Activated naive CD4-positive, alpha-beta T cell treated with anti-CD3 and anti-CD28 coated beads for 36 hours (primary cell): Measurements from ENCODE around the gene GABRG3. TPM values are rescaled to one million over a fixed set of nuclear protein-coding genes. Genes with fewer than 3 reads are reported as not detected.
"Not testable (repeated sequence)": the region's sequence is repeated elsewhere in the genome, so short reads cannot be mapped to it uniquely, and the experiment has no call there.

Experiments used
- CTCF ChIA-PET: fragments of 350-600 bp; sonication (Branson Sonifier 250); formaldehyde crosslinking; loops from one replicate; lab custom pipeline; 2021; ENCODE audit warnings: antibody characterized with exemption; lab: Charles Lee
- DNase-seq: peaks from one replicate; pipeline ENCODE4 v3.0.0-alpha.2; 2020
- H3K27ac Mint-ChIP-seq: one replicate; pipeline ENCODE4 v1.8.0; 2021; ENCODE audit warnings: mild to moderate bottlenecking, mixed read lengths
- H3K27me3 Mint-ChIP-seq: one replicate; pipeline ENCODE4 v1.8.0; 2021; ENCODE audit warnings: low read depth, mixed read lengths
- H3K36me3 Mint-ChIP-seq: one replicate; pipeline ENCODE4 v1.8.0; 2021; ENCODE audit warnings: low read depth, mixed read lengths
- H3K4me1 Mint-ChIP-seq: one replicate; pipeline ENCODE4 v1.8.0; 2021; ENCODE audit warnings: low read depth, mixed read lengths
- H3K4me3 Mint-ChIP-seq: one replicate; pipeline ENCODE4 v1.8.0; 2021; ENCODE audit warnings: mild to moderate bottlenecking, moderate library complexity, mixed read lengths
- H3K9me3 Mint-ChIP-seq: one replicate; pipeline ENCODE4 v1.8.0; 2021; ENCODE audit warnings: mixed read lengths
- intact Hi-C: fragments of 100-400 bp; cut with micrococcal nuclease; formaldehyde crosslinking; loops from one replicate; pipeline ENCODE4 v1.15.1; 2023
- total RNA-seq, 2 experiments: library from RNA; stranded (reverse); gene quantifications; one replicate each; pipeline ENCODE4 v1.2.3, GENCODE V29; 2021

The GABRG3 gene
- total RNA-seq, 2 experiments from 2014 or later: not detected

- no peaks in the 10 kb centered on the region for H3K36me3 Mint-ChIP-seq
- H3K4me1 Mint-ChIP-seq: no peaks in the 10 kb centered on the region
- intact Hi-C loops: no loop called here
- H3K4me3 Mint-ChIP-seq: no peak overlapping the region
- H3K9me3 Mint-ChIP-seq: peaks cover 12% of the 10 kb centered on the region
- no peak overlapping the region for H3K27ac Mint-ChIP-seq
- CTCF ChIA-PET: no interaction called here
- DNase-seq: no peak
- H3K27me3 Mint-ChIP-seq: no peaks in the 10 kb centered on the region
These were observed 16.6 kb upstream of the GABRG3 start for GRCh38 chr15:26954403-26954802.

GRCh38 chr15:26967719-26968269 lies 3.2 kb upstream of the GABRG3 start:
- intact Hi-C loops: no loop called here
- Mint-ChIP-seq H3K4me1 (no peaks in the 10 kb centered on the region), H3K4me3 (no peak overlapping the region), H3K27ac (no peak overlapping the region), H3K9me3 (peaks cover 2% of the 10 kb centered on the region), H3K36me3 (peaks cover 1% of the 10 kb centered on the region), H3K27me3 (peaks cover 36% of the 10 kb centered on the region)
- CTCF ChIA-PET: no interaction called here
- no peak for DNase-seq

GRCh38 chr15:26968806-26969205 lies 2.2 kb upstream of the GABRG3 start:
- peaks cover 2% of the 10 kb centered on the region for H3K9me3 Mint-ChIP-seq

GRCh38 chr15:26971271-26972018 lies 464 bp downstream of the GABRG3 start:
- Mint-ChIP-seq H3K4me3 (no peak overlapping the region), H3K27ac (no peak overlapping the region)
- CTCF ChIA-PET: no interaction called here

More at GRCh38 chr15:26968806-26969205, 2.2 kb upstream of the GABRG3 start:
- Mint-ChIP-seq H3K27me3 (peaks cover 40% of the 10 kb centered on the region), H3K4me1 (no peaks in the 10 kb centered on the region), H3K36me3 (peaks cover 1% of the 10 kb centered on the region), H3K27ac (no peak overlapping the region), H3K4me3 (no peak overlapping the region)
- DNase-seq: no peak
- intact Hi-C loops: no loop called here
- CTCF ChIA-PET: no interaction called here

GRCh38 chr15:26972636-26973035 lies 1.7 kb downstream of the GABRG3 start:
- DNase-seq: no peak
- H3K27me3 Mint-ChIP-seq: peaks cover 34% of the 10 kb centered on the region
- CTCF ChIA-PET: no interaction called here

More at GRCh38 chr15:26971271-26972018, 464 bp downstream of the GABRG3 start:
- intact Hi-C loops: no loop called here
- Mint-ChIP-seq H3K27me3 (peaks cover 34% of the 10 kb centered on the region), H3K36me3 (peaks cover 1% of the 10 kb centered on the region), H3K9me3 (peaks cover 2% of the 10 kb centered on the region), H3K4me1 (no peaks in the 10 kb centered on the region)
- no peak for DNase-seq

GRCh38 chr15:26974120-26974780 lies 3.3 kb downstream of the GABRG3 start:
- H3K9me3 Mint-ChIP-seq: no peaks in the 10 kb centered on the region
- no peak overlapping the region for H3K4me3 Mint-ChIP-seq
- peaks cover 1% of the 10 kb centered on the region for H3K36me3 Mint-ChIP-seq
- no peaks in the 10 kb centered on the region for H3K4me1 Mint-ChIP-seq
- H3K27ac Mint-ChIP-seq: no peak overlapping the region
- no peak for DNase-seq
- intact Hi-C loops: no loop called here
- H3K27me3 Mint-ChIP-seq: peaks cover 27% of the 10 kb centered on the region
- CTCF ChIA-PET: interaction anchor here (0.5 to 1.2 kb wide), 4 partner anchors 13 to 755 kb away, joined by 3 read pairs; no protein-coding TSS in a partner anchor

More at GRCh38 chr15:26972636-26973035, 1.7 kb downstream of the GABRG3 start:
- H3K4me3 Mint-ChIP-seq: no peak overlapping the region
- no peak overlapping the region for H3K27ac Mint-ChIP-seq
- intact Hi-C loops: no loop called here
- peaks cover 1% of the 10 kb centered on the region for H3K36me3 Mint-ChIP-seq
- no peaks in the 10 kb centered on the region for H3K9me3 Mint-ChIP-seq
- no peaks in the 10 kb centered on the region for H3K4me1 Mint-ChIP-seq

GRCh38 chr15:26981492-26981891 lies 10.5 kb downstream of the GABRG3 start:
- CTCF ChIA-PET: no interaction called here
- Mint-ChIP-seq H3K36me3 (no peaks in the 10 kb centered on the region), H3K9me3 (no peaks in the 10 kb centered on the region), H3K27me3 (peaks cover 2% of the 10 kb centered on the region), H3K27ac (no peak overlapping the region), H3K4me3 (no peak overlapping the region), H3K4me1 (no peaks in the 10 kb centered on the region)
- DNase-seq: no peak
- intact Hi-C loops: no loop called here

- Mint-ChIP-seq H3K4me1 (no peaks in the 10 kb centered on the region), H3K27ac (no peak overlapping the region), H3K36me3 (no peaks in the 10 kb centered on the region), H3K9me3 (no peaks in the 10 kb centered on the region), H3K27me3 (peaks cover 2% of the 10 kb centered on the region), H3K4me3 (no peak overlapping the region)
- no peak for DNase-seq
- CTCF ChIA-PET: no interaction called here
- intact Hi-C loops: no loop called here
These were observed 12.8 kb downstream of the GABRG3 start for GRCh38 chr15:26983822-26984221.

GRCh38 chr15:26985050-26985449 lies 14.1 kb downstream of the GABRG3 start:
- DNase-seq: no peak
- H3K27me3 Mint-ChIP-seq: peaks cover 2% of the 10 kb centered on the region
- CTCF ChIA-PET: interaction anchor here (0.6 kb wide), 1 partner anchor 73 kb away, joined by 3 read pairs; no protein-coding TSS in a partner anchor
- intact Hi-C loops: no loop called here
- no peak overlapping the region for H3K27ac Mint-ChIP-seq
- H3K9me3 Mint-ChIP-seq: no peaks in the 10 kb centered on the region
- no peak overlapping the region for H3K4me3 Mint-ChIP-seq
- no peaks in the 10 kb centered on the region for H3K4me1 Mint-ChIP-seq
- no peaks in the 10 kb centered on the region for H3K36me3 Mint-ChIP-seq

GRCh38 chr15:26996250-26996649 lies 25.3 kb downstream of the GABRG3 start:
- Mint-ChIP-seq H3K36me3 (peaks cover 1% of the 10 kb centered on the region), H3K4me1 (no peaks in the 10 kb centered on the region), H3K27me3 (peaks cover 5% of the 10 kb centered on the region), H3K4me3 (no peak overlapping the region), H3K27ac (no peak overlapping the region), H3K9me3 (peaks cover 5% of the 10 kb centered on the region)
- DNase-seq: no peak
- intact Hi-C loops: no loop called here
- CTCF ChIA-PET: no interaction called here

- H3K9me3 Mint-ChIP-seq, H3K27me3 Mint-ChIP-seq, H3K4me1 Mint-ChIP-seq, H3K36me3 Mint-ChIP-seq, DNase-seq, intact Hi-C loops, H3K27ac Mint-ChIP-seq, H3K4me3 Mint-ChIP-seq: not testable (repeated sequence)
- CTCF ChIA-PET: interaction anchor here (0.7 kb wide), 1 partner anchor 377 kb away, joined by 3 read pairs; no protein-coding TSS in a partner anchor
These were observed 32.0 kb downstream of the GABRG3 start for GRCh38 chr15:27003003-27003402.

GRCh38 chr15:27004226-27004625 lies 33.2 kb downstream of the GABRG3 start:
- H3K36me3 Mint-ChIP-seq, H3K9me3 Mint-ChIP-seq, H3K4me1 Mint-ChIP-seq, DNase-seq, H3K4me3 Mint-ChIP-seq, H3K27me3 Mint-ChIP-seq, H3K27ac Mint-ChIP-seq, CTCF ChIA-PET, intact Hi-C loops: not testable (repeated sequence)
